Neural cell (in vitro differentiated cells): ENCODE data around the gene CCSER2. TPM values are rescaled to one million over a fixed set of nuclear protein-coding genes. Genes with fewer than 3 reads are reported as not detected.
"Not testable (repeated sequence)": the region's sequence is repeated elsewhere in the genome, so short reads cannot be mapped to it uniquely, and the experiment has no call there.

Experiments
- H2AFZ ChIP-seq: fragments of 200-600, 300-800 bp; sonication (generic), shearing (Covaris generic); 2 replicates; pipeline ENCODE4 v1.6.0; 2014; ENCODE audit warnings: low read depth, mild to moderate bottlenecking, antibody characterized with exemption, low read length, moderate library complexity
- H3F3A ChIP-seq: fragments of 200-600 bp; shearing (Covaris generic); 2 replicates; pipeline ENCODE4 v1.6.1; 2016; ENCODE audit warnings: mild to moderate bottlenecking, moderate library complexity, mixed read lengths, antibody characterized with exemption, low read length; ENCODE audit not compliant: insufficient read depth, poor library complexity, severe bottlenecking
- H3K27ac ChIP-seq: fragments of 200-600, 300-800 bp; sonication (generic), shearing (Covaris generic); 2 replicates; pipeline ENCODE4 v1.5.1; 2014; ENCODE audit warnings: mild to moderate bottlenecking, low read length, moderate library complexity
- H3K27me3 ChIP-seq: fragments of 300-800, 200-600 bp; sonication (generic), shearing (Covaris generic); 2 replicates; pipeline ENCODE4 v1.6.0; 2014; ENCODE audit warnings: mild to moderate bottlenecking, low read depth, low read length, moderate library complexity; ENCODE audit not compliant: insufficient read depth
- H3K36me3 ChIP-seq: fragments of 300-800, 200-600 bp; sonication (generic), shearing (Covaris generic); 2 replicates; pipeline ENCODE4 v1.5.1; 2014; ENCODE audit warnings: mild to moderate bottlenecking, antibody characterized with exemption, low read length, moderate library complexity; ENCODE audit not compliant: insufficient read depth
- H3K4me2 ChIP-seq: fragments of 300-800, 200-600 bp; sonication (generic), shearing (Covaris generic); 2 replicates; pipeline ENCODE4 v1.6.0; 2014; ENCODE audit warnings: mild to moderate bottlenecking, low read length
- H3K4me3 ChIP-seq: fragments of 300-800, 200-600 bp; sonication (generic), shearing (Covaris generic); 2 replicates; pipeline ENCODE4 v1.5.1; 2014; ENCODE audit warnings: mild to moderate bottlenecking, low read length, moderate library complexity
- H3K79me2 ChIP-seq: fragments of 200-600 bp; shearing (Covaris generic); replicated peaks from 2 replicates; pipeline ENCODE4 v1.6.0; 2014; ENCODE audit warnings: mild to moderate bottlenecking, low read length, moderate library complexity; ENCODE audit not compliant: insufficient read depth
- H3K9ac ChIP-seq: fragments of 300-800, 200-600 bp; sonication (generic), shearing (Covaris generic); 2 replicates; pipeline ENCODE4 v1.6.1; 2016; ENCODE audit warnings: mild to moderate bottlenecking, low read length, mixed read lengths
- H3K9me2 ChIP-seq: fragments of 200-600 bp; shearing (Covaris generic); 2 replicates; pipeline ENCODE4 v1.6.1; 2016; ENCODE audit warnings: mild to moderate bottlenecking, low read length, mixed read lengths; ENCODE audit not compliant: insufficient read depth
- H3K9me3 ChIP-seq: fragments of 200-600, 300-800 bp; sonication (generic), shearing (Covaris generic); 2 replicates; pipeline ENCODE4 v1.6.1; 2016; ENCODE audit warnings: mild to moderate bottlenecking, mixed run types, low read length, moderate library complexity, mixed read lengths
- H4K20me1 ChIP-seq: fragments of 200-600 bp; shearing (Covaris generic); 2 replicates; pipeline ENCODE4 v1.6.1; 2016; ENCODE audit warnings: mild to moderate bottlenecking, mixed run types; ENCODE audit not compliant: insufficient read depth
- CTCF ChIP-seq: fragments of 450-650 bp; IDR thresholded peaks from 2 replicates; pipeline ENCODE4 v1.5.1; 2014; ENCODE audit warnings: antibody characterized with exemption, mild to moderate bottlenecking, moderate library complexity; ENCODE audit not compliant: poor library complexity, severe bottlenecking
- EP300 ChIP-seq: fragments of 450-650 bp; conservative IDR thresholded peaks from 2 replicates; pipeline ENCODE4 v1.6.1; 2014; ENCODE audit warnings: antibody characterized with exemption, mild to moderate bottlenecking, moderate library complexity; ENCODE audit not compliant: poor library complexity, severe bottlenecking
- EZH2 ChIP-seq: fragments of 200-600, 300-800 bp; shearing (Covaris generic), sonication (generic); IDR thresholded peaks from 2 replicates; pipeline ENCODE4 v1.6.1; 2014; ENCODE audit warnings: antibody characterized with exemption, low read length, borderline replicate concordance, mild to moderate bottlenecking; ENCODE audit not compliant: insufficient read depth, poor library complexity, severe bottlenecking
- MXI1 ChIP-seq: fragments of 450-650 bp; conservative IDR thresholded peaks from 2 replicates; pipeline ENCODE4 v1.6.1; 2014; ENCODE audit warnings: antibody characterized with exemption, mild to moderate bottlenecking; ENCODE audit not compliant: poor library complexity, severe bottlenecking
- POLR2AphosphoS5 ChIP-seq: IDR thresholded peaks from 2 replicates; pipeline ENCODE4 v1.6.1; 2012
- RAD21 ChIP-seq: fragments of 450-650 bp; conservative IDR thresholded peaks from 2 replicates; pipeline ENCODE4 v1.6.1; 2014; ENCODE audit warnings: antibody characterized with exemption, mild to moderate bottlenecking, moderate library complexity
- REST ChIP-seq: IDR thresholded peaks from 2 replicates; pipeline ENCODE4 v1.6.1; 2012; ENCODE audit warnings: borderline replicate concordance
- SMC3 ChIP-seq: fragments of 450-650 bp; conservative IDR thresholded peaks from 2 replicates; pipeline ENCODE4 v1.6.1; 2014; ENCODE audit warnings: antibody characterized with exemption, mild to moderate bottlenecking, moderate library complexity; ENCODE audit not compliant: poor library complexity
- TAF1 ChIP-seq: IDR thresholded peaks from 2 replicates; pipeline ENCODE4 v1.6.1; 2012; ENCODE audit warnings: low read depth
- polyA plus RNA-seq: library from polyadenylated mRNA; depleted of rRNA; stranded (reverse); fragments of >200 nt; gene quantifications from 2 replicates; pipeline ENCODE4 v1.2.3, GENCODE V29; 2014

CCSER2 gene
- polyA plus RNA-seq, 1 donor from 2014 or later = 38.3 TPM

- H3F3A ChIP-seq = no peaks in the 10 kb centered on the region
- no peak overlapping the region for H3K4me2 ChIP-seq
- H3K36me3 ChIP-seq = no peaks in the 10 kb centered on the region
- H3K79me2 ChIP-seq = no peaks in the 10 kb centered on the region
- no peaks in the 10 kb centered on the region for H4K20me1 ChIP-seq
- H3K9ac ChIP-seq = no peak overlapping the region
- H3K9me3 ChIP-seq = no peaks in the 10 kb centered on the region
- TF ChIP-seq EZH2 (no peak), RAD21 (no peak), TAF1 (no peak), EP300 (no peak), CTCF (no peak), POLR2AphosphoS5 (no peak), REST (no peak), MXI1 (no peak), SMC3 (no peak)
- no peaks in the 10 kb centered on the region for H3K9me2 ChIP-seq
- H2AFZ ChIP-seq = no peak overlapping the region
- H3K4me3 ChIP-seq = no peak overlapping the region
- no peak overlapping the region for H3K27ac ChIP-seq
- no peaks in the 10 kb centered on the region for H3K27me3 ChIP-seq
Measured at GRCh38 chr10:84321902-84322301, 6.5 kb upstream of the CCSER2 start.

GRCh38 chr10:84323566-84323965 is 4.8 kb upstream of the CCSER2 start:
- H3K9ac ChIP-seq, H3K27ac ChIP-seq, H3K9me3 ChIP-seq, H4K20me1 ChIP-seq, H3K9me2 ChIP-seq, H3K4me2 ChIP-seq, H3K79me2 ChIP-seq, H3F3A ChIP-seq, H2AFZ ChIP-seq, H3K27me3 ChIP-seq, H3K36me3 ChIP-seq, H3K4me3 ChIP-seq: not testable (repeated sequence)

- H4K20me1 ChIP-seq, H3K27me3 ChIP-seq, H3K4me2 ChIP-seq, H3K9me2 ChIP-seq, H3F3A ChIP-seq, H3K9me3 ChIP-seq, H2AFZ ChIP-seq, H3K4me3 ChIP-seq, H3K27ac ChIP-seq, H3K9ac ChIP-seq, H3K36me3 ChIP-seq: not testable (repeated sequence)
- peaks cover 30% of the 10 kb centered on the region for H3K79me2 ChIP-seq
Measured at GRCh38 chr10:84326995-84327394, 1.4 kb upstream of the CCSER2 start.
